ENCODE results near the gene KHDC1.
"Not testable (repeated sequence)": the region's sequence is repeated elsewhere in the genome, so short reads cannot be mapped to it uniquely, and the experiment has no call there.

Gene KHDC1

DNA sequence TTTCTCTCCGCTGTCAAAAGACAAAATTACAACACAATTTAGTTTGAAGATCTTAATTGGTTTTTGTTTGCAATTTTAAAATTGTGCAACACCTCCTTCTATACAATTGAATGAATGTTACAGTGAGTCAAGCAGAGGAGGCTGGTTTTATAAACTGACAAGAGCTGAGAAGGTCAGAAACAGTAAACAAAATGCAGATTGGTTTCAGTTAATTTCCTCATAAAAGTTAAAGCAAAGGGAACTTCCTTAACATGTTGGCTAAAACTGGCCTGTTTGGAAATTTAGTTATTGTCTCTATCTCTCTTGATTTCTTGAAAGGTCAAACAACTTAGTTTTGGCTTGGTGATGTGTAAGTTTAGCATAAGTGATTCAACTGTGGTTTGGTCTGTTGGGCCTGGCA, 59.9 kb downstream of the KHDC1 start:
- DNase-seq (ENCODE audit: low spot score): no peak
- in situ Hi-C loops (cut with MboI; ENCODE audit: low sequenced_read_pairs, unreplicated experiment): no loop called here
- TF ChIP-seq, protein P1, sequence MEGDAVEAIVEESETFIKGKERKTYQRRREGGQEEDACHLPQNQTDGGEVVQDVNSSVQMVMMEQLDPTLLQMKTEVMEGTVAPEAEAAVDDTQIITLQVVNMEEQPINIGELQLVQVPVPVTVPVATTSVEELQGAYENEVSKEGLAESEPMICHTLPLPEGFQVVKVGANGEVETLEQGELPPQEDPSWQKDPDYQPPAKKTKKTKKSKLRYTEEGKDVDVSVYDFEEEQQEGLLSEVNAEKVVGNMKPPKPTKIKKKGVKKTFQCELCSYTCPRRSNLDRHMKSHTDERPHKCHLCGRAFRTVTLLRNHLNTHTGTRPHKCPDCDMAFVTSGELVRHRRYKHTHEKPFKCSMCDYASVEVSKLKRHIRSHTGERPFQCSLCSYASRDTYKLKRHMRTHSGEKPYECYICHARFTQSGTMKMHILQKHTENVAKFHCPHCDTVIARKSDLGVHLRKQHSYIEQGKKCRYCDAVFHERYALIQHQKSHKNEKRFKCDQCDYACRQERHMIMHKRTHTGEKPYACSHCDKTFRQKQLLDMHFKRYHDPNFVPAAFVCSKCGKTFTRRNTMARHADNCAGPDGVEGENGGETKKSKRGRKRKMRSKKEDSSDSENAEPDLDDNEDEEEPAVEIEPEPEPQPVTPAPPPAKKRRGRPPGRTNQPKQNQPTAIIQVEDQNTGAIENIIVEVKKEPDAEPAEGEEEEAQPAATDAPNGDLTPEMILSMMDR (IDR thresholded peaks at IDR 0.05; ENCODE audit: borderline replicate concordance, control extremely low read depth, extremely low read depth, insufficient read depth, missing control alignments): no peak

DNA sequence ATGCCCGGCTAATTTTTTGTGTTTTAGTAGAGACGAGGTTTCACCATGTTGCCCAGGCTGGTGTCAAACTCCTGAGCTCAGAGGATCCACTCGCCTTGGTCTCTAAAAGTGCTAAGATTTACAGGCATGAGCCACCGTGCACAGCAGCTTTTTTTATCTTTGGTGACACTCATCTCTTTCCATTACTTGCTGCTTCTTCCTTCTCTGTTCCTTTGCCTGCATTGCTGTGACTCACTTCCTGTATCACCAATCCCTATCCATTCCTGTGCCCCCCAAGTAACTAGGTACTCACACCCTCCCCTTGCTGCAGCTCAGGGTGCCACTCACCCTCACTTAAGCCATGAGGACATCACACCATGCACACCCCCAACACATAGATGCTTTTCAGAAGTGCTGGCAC, 62.3 kb downstream of the KHDC1 start:
- TF ChIP-seq, protein P1 (IDR thresholded peaks at IDR 0.05; ENCODE audit: borderline replicate concordance, control extremely low read depth, extremely low read depth, insufficient read depth, missing control alignments): no peak
- DNase-seq (ENCODE audit: low spot score): no peak
- in situ Hi-C loops (cut with MboI; ENCODE audit: low sequenced_read_pairs, unreplicated experiment): no loop called here

DNA sequence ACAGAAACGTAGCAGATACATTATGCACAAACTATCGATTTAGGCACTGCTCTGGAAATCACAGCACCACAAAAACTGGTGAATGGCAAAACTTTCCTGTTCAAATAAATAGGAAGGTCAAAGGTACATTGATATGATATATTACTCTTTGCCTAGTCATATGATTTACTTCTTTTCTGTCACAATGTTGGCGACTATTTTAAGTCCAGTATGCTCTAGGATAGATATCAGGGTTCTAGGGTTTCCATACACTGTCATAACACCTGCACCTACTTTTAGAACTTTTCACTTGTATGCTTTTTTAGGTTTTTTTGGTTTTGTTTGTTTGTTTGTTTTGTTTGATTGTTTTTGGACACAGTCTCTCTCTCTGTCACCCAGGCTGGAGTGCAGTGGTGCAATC, 62.7 kb downstream of the KHDC1 start:
- in situ Hi-C loops (cut with MboI; ENCODE audit: low sequenced_read_pairs, unreplicated experiment): no loop called here
- TF ChIP-seq, protein P1 (IDR thresholded peaks at IDR 0.05; ENCODE audit: borderline replicate concordance, control extremely low read depth, extremely low read depth, insufficient read depth, missing control alignments): no peak
- no peak for DNase-seq (ENCODE audit: low spot score)

DNA sequence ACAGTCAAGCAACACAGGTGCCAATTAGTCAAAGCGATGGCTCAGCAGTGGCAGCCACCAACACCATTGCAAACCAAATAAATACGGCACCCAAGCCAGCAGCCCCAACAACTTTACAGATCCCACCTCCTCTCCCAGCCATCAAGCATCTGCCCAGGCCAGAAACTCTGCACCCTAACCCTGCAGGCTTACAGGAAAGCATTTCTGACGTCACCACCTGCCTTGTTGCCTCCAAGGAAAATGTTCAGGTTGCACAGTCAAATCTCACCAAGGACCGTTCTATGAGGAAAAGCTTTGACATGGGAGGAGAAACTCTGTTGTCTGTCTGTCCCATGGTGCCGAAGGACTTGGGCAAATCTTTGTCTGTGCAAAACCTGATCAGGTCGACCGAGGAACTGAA, 68.3 kb downstream of the KHDC1 start:
- in situ Hi-C loops (cut with MboI; ENCODE audit: low sequenced_read_pairs, unreplicated experiment): no loop called here
- DNase-seq (ENCODE audit: low spot score): no peak
- TF ChIP-seq, protein P1 (IDR thresholded peaks at IDR 0.05; ENCODE audit: borderline replicate concordance, control extremely low read depth, extremely low read depth, insufficient read depth, missing control alignments): no peak

GRCh38 chr6:73193302-73193701, 69.7 kb downstream of the KHDC1 start:
- DNase-seq (ENCODE audit: low spot score); in situ Hi-C loops (cut with MboI; ENCODE audit: low sequenced_read_pairs, unreplicated experiment): not testable (repeated sequence)
